Measurements from ENCODE around the gene NUDT16. TPM values are rescaled to one million over a fixed set of nuclear protein-coding genes. Genes with fewer than 3 reads are reported as not detected.

The NUDT16 gene
- total and polyA plus RNA-seq, 12 donors, result 26.7 to 44.1 (median 38.5) TPM

GRCh38 chr3:131421957-131422498 lies 40.5 kb downstream of the NUDT16 start:
- Histone ChIP-seq H3K4me1 (no peaks in the 10 kb centered on the region), H3K27me3 (no peaks in the 10 kb centered on the region), H3K36me3 (no peaks in the 10 kb centered on the region), H3K27ac (no peak overlapping the region), H3K4me3 (no peak overlapping the region), H3K9me3 (no peaks in the 10 kb centered on the region)
- DNase-seq, result no peak
- intact Hi-C loops (cut with DNase I), result no loop called here
- TF ChIP-seq CTCF (IDR thresholded peaks at IDR 0.05), result no peak
- ATAC-seq, result no peak

- WGBS, 2 donors, result 48 to 54% methylated on average over 2 of the region's 2 CpGs
- TF ChIP-seq CTCF (IDR thresholded peaks at IDR 0.05), result no peak
- Histone ChIP-seq H3K4me1 (no peaks in the 10 kb centered on the region), H3K27me3 (no peaks in the 10 kb centered on the region), H3K9me3 (no peaks in the 10 kb centered on the region), H3K27ac (no peak overlapping the region), H3K36me3 (no peaks in the 10 kb centered on the region), H3K4me3 (no peak overlapping the region)
- DNase-seq, result no peak
- intact Hi-C loops (cut with DNase I), result no loop called here
- no peak for ATAC-seq
Observed at GRCh38 chr3:131427226-131427625, 45.7 kb downstream of the NUDT16 start.

- Histone ChIP-seq H3K4me1 (no peaks in the 10 kb centered on the region), H3K9me3 (peaks cover 0 to 9% (median 0%) of the 10 kb centered on the region in 11 donors), H3K27ac (no peak overlapping the region), H3K27me3 (no peaks in the 10 kb centered on the region), H3K36me3 (no peaks in the 10 kb centered on the region), H3K4me3 (no peak overlapping the region)
- intact Hi-C loops (cut with DNase I), result no loop called here
- ATAC-seq (no peak), DNase-seq (no peak)
- 84 to 98% methylated on average over 5 of the region's 5 CpGs for WGBS, 2 donors
- no peak for TF ChIP-seq CTCF (IDR thresholded peaks at IDR 0.05)
Observed at GRCh38 chr3:131431754-131432153, 50.2 kb downstream of the NUDT16 start.

GRCh38 chr3:131432441-131432840 lies 50.9 kb downstream of the NUDT16 start:
- 88 to 92% methylated on average over 3 of the region's 3 CpGs for WGBS, 2 donors
- no peak for ATAC-seq

More at GRCh38 chr3:131432441-131432840, 50.9 kb downstream of the NUDT16 start:
- no peak for TF ChIP-seq CTCF (IDR thresholded peaks at IDR 0.05)
- Histone ChIP-seq H3K27ac (no peak overlapping the region), H3K9me3 (peaks cover 0 to 9% (median 0%) of the 10 kb centered on the region in 11 donors), H3K4me1 (no peaks in the 10 kb centered on the region), H3K36me3 (no peaks in the 10 kb centered on the region), H3K4me3 (no peak overlapping the region), H3K27me3 (no peaks in the 10 kb centered on the region)
- DNase-seq, result no peak
- intact Hi-C loops (cut with DNase I), result no loop called here

Measured in heart right ventricle (tissue), 16 donors.